Stimulated activated CD4-positive, alpha-beta T cell treated with anti-CD3 and anti-CD28 coated beads, Interleukin-4, amount 100 ng/mL, for 1 hour (primary cell): ENCODE measurements around the gene WDR7.

Experiments used
- DNase-seq: peaks from one replicate; pipeline ENCODE4 v3.0.0-alpha.2; 2020

Gene WDR7

GRCh38 chr18:56952026-56952425, 300.9 kb downstream of the WDR7 start:
- no peak for DNase-seq

DNA sequence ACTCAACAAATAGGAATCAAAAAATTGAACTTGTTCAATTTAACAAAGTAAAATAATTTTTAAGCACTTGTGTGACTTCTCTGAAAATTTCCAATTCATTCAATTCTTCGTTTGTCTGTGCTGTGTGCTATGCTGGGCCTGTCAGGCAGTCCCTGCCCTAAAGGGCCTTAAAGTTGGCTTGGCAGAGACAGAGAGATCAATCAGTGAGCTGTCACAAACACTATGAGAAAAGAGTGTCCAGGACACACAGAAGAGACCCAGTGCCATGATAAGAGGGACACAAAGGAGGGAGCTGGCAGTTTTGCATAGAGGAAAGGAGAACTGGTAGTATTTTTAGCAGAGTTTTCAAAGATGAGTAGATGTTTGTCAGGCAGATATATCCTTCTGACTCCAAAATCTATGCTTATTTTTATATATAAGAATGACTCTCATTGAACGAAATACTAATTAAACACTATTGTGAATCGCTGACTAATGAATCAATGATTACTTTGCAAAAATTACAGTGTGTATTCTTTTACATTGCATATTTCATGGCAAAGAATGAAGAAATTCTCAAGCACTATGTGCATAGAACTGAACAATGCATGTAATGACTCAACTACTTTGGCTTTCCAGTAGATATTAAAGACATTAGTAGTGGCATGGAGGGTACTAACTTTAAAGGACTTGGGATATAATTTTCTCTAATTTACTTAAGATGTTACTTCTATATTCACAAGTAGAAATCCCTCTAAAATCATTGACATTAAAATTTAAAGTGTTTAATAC, 302.5 kb downstream of the WDR7 start:
- DNase-seq = no peak

DNA sequence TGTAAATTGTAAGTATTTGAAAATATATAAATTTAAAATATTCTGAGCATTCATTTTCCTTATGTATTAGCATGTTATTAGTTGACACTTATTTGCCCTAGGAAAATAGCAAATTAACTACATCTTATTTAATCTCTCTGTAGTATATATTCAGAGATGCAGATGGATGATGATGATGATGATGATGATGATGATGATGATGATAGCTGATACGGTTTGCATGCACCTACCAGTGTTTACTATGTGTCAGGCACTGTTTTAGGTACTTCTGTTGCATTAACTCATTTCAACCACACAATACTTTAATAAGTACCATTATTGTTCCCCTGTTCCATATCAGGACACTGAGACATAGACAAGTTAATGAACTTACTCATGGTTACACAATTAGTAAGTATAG, 304.3 kb downstream of the WDR7 start:
- no peak for DNase-seq

GRCh38 chr18:56959120-56959519, 308.0 kb downstream of the WDR7 start:
- DNase-seq = no peak

DNA sequence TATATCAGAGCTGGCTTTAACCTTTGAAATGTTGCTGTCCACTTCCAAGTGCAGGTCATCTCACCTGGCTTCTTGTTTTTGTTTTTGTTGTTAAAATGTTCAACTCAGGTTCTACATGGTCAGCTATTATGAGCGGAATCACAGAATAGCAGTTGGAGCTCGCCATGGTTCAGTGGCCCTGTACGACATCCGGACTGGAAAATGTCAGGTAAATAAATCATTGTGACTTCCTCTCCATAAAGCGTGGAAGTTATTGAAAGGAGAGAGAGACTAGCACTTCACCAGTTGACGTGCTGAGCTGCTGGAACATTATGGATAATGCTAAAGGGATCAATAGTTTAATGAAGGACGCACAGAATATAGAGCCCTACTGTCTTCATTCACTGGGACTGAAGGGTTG, 311.2 kb downstream of the WDR7 start:
- no peak for DNase-seq

DNA sequence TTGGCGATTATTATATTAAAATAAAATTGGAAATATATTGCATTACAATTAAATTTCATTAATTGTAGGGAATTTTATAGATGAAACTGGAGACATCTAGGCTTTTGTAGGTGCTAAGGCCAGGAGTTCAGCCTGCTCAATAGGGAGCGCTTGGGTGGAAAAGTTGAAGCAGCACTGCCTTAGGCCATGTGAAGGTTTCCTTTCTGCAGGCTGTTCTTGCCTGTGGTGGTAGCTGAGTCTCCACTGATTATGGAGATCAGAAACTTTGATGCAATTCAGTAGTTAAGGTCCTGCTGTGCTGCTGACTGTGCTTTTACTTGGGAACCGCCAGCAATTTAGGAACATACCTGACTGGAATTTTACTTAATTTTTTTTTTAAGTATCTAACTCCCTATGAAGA, 315.9 kb downstream of the WDR7 start:
- no peak for DNase-seq

GRCh38 chr18:56973487-56973886, 322.3 kb downstream of the WDR7 start:
- DNase-seq = no peak

DNA sequence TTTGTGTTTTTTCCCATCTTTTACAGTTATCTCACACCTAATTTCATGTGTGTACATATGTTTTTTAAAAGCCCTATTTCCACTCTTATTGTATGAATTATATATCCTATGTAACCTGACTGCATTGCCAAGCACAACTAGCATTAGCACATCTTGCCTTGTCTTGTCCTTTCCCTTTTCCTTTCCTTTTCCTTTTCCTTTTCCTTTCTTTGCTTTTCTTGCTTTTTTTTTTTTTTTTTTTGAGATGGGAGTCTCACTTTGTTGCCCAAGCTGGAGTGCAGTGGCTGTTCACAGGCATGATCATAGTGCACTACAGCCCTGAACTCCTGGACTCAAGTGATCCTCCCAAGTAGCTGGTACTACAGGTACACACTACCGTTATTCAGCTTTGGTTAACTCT, 323.0 kb downstream of the WDR7 start:
- DNase-seq = no peak

DNA sequence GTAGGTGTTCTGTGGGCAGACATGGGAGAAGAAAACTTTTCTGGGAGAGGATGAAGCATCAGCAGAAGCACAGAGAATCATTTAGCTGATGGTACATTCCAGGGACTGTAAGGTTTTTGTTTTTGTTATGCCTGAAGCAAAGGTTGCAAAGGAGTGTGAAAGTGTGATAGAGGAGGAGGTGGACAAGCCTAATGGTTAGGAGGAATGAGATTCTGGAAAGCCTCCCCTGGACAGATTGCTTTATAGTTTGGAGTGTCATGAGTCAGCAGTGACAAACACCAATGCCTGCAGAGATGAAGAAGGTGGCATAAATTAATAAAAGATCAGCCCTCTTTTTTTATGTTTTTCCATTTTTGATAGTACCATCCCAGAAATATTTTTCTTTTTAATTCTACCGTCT, 324.1 kb downstream of the WDR7 start:
- DNase-seq = no peak

DNA sequence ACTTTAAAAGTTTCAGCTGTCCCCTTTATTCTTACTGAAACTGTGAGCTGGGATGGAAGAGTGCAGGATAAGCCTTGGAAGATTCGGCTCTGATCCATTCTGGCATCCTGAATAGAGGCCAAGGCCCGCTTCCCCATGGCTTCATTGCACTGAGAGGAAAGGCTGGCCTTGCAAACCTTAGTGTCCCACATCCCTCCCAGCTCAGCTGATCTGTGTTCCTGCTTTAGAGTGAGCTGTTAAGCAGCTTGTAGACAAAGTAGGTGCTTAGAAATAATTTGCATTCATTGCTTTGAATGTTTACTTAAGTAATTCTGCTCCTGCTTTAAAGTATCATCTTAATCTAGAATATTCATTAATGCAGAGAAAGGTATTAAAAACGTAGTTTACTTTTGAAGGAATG, 326.1 kb downstream of the WDR7 start:
- DNase-seq = no peak

DNA sequence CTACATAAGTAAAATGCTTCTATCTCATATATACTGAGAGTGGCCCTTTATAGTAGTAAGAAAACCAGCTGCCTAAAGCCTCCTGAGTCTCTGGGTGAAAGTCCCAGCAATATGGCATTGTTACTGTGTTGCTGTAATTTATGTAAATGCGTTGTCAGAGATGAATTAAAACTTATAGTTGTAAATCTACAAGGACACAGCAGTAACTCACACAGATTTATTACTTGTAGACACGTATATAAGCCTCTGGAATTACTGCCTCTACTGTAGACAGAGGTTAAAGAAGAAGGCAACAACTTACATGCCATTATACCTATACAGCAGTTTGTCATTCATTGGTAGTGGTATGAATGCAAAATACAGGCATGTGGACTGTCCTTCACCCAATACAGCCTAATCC, 326.6 kb downstream of the WDR7 start:
- DNase-seq = no peak

DNA sequence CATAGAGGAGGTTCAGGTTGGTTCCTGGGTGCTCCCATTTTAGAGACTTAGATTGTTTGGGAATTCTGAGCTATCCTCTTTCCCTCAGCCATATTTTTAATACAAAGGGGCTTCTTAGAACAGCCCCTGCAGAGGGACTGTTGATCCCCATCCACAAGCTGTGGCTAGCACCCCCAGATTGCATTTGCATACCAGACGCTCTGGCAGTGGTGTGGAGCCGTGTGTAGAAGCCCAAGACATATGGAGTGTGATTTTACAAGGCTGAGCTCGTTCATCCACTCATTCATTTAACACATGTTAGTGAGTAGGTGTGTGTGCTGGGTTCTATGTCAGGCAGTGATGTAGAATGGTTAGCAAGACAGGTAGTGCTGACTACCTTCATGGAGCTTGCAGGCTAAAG, 329.0 kb downstream of the WDR7 start:
- no peak for DNase-seq

DNA sequence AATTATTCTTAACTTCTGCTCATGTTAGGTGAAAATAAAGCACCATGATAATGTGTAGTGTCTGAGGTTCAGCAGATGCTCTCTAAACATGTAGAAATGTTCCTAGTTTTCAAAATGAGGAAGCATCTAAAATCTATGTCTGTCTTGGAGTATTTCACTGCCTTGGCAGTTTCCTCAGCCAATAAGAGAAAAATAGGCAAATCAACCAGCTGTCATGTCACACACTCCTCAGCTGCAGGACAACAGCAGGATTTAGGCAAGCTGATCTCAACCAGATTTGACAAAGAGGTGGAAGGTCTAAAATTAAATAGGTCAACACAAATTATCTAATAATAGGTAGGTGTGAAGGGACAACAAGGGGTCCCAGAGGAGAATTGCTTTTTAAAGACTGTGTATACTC, 331.6 kb downstream of the WDR7 start:
- DNase-seq = no peak

GRCh38 chr18:56983275-56983992, 332.3 kb downstream of the WDR7 start:
- no peak for DNase-seq

- no peak for DNase-seq
These were observed 333.6 kb downstream of the WDR7 start for GRCh38 chr18:56984731-56985130.

- DNase-seq = no peak
These were observed 335.7 kb downstream of the WDR7 start for GRCh38 chr18:56986829-56987228.

DNA sequence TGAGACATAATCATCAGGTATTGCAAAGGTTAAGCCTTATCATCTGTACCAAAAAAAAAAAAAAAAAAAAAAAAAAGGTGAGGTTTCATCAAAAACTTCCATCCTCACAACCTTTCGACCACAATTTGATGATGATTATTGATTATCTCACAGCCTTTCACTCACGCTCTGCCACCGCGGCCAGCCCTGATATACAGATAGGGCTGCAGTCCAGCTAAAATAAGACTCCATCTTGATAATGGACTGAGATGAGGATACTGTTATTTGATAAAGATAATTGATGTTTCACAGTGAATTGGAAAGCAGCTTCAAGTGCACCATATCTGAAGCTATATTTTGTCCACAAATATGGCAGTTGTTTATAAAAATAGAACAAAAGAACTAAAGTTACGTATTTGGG, 336.1 kb downstream of the WDR7 start:
- no peak for DNase-seq

DNA sequence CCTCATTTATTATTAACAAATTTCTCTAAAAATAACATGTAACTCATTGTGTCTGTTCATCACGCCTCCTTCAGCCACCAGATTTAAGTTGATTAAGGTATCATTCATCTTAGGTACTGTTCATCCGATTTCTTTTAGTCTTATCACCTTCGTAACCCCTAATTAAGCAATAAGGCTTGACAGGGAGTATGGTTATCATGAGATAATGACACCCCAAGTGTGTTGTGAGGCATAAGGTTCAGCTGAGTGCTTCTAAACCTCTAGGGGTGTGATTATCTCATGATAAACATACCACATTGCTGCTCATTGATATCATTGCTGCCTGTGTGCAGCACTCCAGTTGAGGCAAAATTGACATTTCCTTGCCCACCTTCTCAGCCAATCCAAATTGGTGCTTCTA, 336.9 kb downstream of the WDR7 start:
- DNase-seq = no peak

DNA sequence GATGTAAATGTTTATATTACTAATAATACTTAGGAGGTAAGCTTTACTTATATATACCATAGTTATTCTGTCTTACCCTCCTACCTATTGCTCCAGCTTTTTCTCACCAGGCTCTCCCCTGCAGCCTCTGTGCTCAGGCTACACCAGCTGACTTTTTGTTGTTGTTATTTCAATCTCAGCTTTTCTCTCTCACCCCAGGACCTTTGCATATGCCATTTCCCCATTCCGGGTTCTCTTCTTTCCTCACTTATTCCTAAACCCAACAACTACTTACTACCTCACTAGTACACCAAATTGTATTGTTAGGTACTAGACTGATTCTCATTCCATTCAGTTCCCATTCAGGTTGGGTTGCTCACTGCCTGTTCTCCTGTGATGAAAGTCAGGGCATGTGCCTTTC, 339.5 kb downstream of the WDR7 start:
- no peak for DNase-seq

DNA sequence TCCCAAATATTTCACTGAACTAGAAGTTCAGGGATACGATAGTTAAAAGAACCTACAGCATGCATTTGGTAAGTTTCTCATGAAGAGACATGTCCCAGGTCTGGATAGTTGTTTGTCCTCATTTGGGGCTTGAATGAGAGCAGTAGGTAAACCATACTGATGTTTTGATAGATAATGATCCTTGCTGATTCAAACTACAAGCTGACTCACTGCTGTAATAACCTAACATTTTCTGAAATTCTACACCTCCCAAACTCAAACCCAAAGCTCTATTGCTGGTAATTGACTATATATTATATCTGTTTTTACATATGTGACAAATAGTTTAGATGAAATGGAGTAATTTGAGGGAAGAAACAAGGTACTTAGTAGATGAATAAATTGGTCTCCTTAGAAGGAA, 341.6 kb downstream of the WDR7 start:
- no peak for DNase-seq

- DNase-seq = no peak
These were observed 344.5 kb downstream of the WDR7 start for GRCh38 chr18:56995579-56996188.

DNA sequence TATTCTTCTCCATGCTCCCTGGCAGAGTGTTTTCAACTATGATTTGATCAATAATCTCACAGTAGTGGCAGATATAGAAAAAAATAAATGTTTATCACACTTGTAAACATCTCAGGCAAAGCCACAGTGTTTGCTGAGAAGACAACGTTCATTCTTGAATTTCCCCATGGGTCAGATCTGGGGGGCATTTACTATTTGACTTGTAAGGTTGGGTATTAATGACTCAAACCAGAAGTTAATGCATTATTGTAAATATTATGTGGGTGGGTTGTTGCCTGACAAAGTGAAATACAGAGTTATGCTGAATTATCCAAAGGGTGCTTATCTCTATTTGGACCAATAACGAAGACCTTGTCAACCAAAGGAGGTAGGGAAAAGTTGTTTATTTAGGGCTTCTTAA, 346.0 kb downstream of the WDR7 start:
- DNase-seq = no peak

DNA sequence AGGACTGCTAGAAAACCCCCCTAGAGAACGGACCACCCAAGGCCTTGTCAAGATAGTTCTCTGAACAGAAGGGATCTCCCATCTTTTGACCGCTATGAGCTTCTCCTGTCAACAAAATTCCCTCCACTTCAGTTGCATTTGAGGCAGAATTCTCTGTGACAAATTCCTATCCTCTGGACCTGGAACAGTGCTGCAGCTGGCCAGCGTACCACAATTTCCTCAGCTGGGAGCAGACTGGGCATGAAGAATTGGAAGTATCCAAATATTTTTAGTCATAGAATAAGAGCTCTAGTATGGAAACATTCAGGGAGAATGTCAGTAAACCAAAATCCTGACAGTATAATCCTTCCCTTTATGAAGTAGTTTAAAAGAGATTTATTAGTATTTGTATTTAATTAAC, 348.7 kb downstream of the WDR7 start:
- no peak for DNase-seq

- no peak for DNase-seq
These were observed 351.5 kb downstream of the WDR7 start for GRCh38 chr18:57002627-57003026.
